Measurements from ENCODE around the gene ADAMTSL3. TPM values are rescaled to one million over a fixed set of nuclear protein-coding genes. Genes with fewer than 3 reads are reported as not detected.

The ADAMTSL3 gene
- total and polyA plus RNA-seq, 2 donors (not counting 1 experiment from before 2014, with no cell fraction given): 0.01 TPM; not detected in 1

GRCh38 chr15:83898361-83898760 lies 244.4 kb downstream of the ADAMTSL3 start:
- Histone ChIP-seq H3K27ac (ENCODE audit: low read length in 2 of 2) (no peak overlapping the region), H3K9ac (ENCODE audit: low read length) (no peak overlapping the region), H3K4me2 (replicated peaks; ENCODE audit: low read depth, low read length, poor library complexity, severe bottlenecking) (no peak overlapping the region), H4K20me1 (ENCODE audit: control insufficient read depth, insufficient read depth, low read length, poor library complexity, severe bottlenecking) (no peaks in the 10 kb centered on the region), H3K27me3 (replicated peaks in 1 of 4; ENCODE audit: control extremely low read depth in 1 of 4, control insufficient read depth in 3 of 4, insufficient read depth in 4 of 4, low read length in 3 of 4) (no peaks in the 10 kb centered on the region), H3K36me3 (replicated peaks in 1 of 2; ENCODE audit: control extremely low read depth in 1 of 2, control insufficient read depth in 1 of 2, extremely low read depth in 1 of 2, insufficient read depth in 2 of 2, low read length in 1 of 2) (no peaks in the 10 kb centered on the region), H3K9me3 (ENCODE audit: control extremely low read depth in 1 of 3, control insufficient read depth in 2 of 3, insufficient read depth in 1 of 3, low read length in 2 of 3) (peaks cover 0 to 6% (median 0%) of the 10 kb centered on the region in 3 donors), H3K4me1 (ENCODE audit: control insufficient read depth in 2 of 2, insufficient read depth in 2 of 2, low read length in 2 of 2) (no peaks in the 10 kb centered on the region), H3K79me2 (ENCODE audit: control insufficient read depth, insufficient read depth, low read length) (no peaks in the 10 kb centered on the region), H3K4me3 (ENCODE audit: control extremely low read depth in 1 of 5, extremely low read depth in 1 of 5, insufficient read depth in 1 of 5, low read depth in 2 of 5, low read length in 4 of 5) (no peak overlapping the region), H2AFZ (ENCODE audit: insufficient read depth, low read depth, low read length, poor library complexity, severe bottlenecking) (no peak overlapping the region)
- Mint-ChIP-seq H3K9me3 (ENCODE audit: insufficient read depth) (no peaks in the 10 kb centered on the region), H3K4me1 (no peaks in the 10 kb centered on the region), H3K27me3 (no peaks in the 10 kb centered on the region), H3K4me3 (no peak overlapping the region), H3K27ac (no peak overlapping the region)
- TF ChIP-seq CTCF (IDR thresholded peaks at IDR 0.05) (no peak), EZH2 (IDR thresholded peaks at IDR 0.05; ENCODE audit: borderline replicate concordance, insufficient read depth, low read depth, low read length, poor library complexity, severe bottlenecking) (no peak)
- intact Hi-C loops (cut with micrococcal nuclease): no loop called here
- ATAC-seq (ENCODE audit: low read depth): no peak
- CTCF ChIA-PET: no interaction called here
- WGBS (ENCODE audit: insufficient coverage): no CpG with 5 or more reads among the region's 2 CpGs
- DNase-seq: no peak
- POLR2A ChIA-PET: no interaction called here

GRCh38 chr15:83899670-83900069 lies 245.7 kb downstream of the ADAMTSL3 start:
- ChIA-PET POLR2A (no interaction called here), CTCF (no interaction called here)
- TF ChIP-seq EZH2 (IDR thresholded peaks at IDR 0.05; ENCODE audit: borderline replicate concordance, insufficient read depth, low read depth, low read length, poor library complexity, severe bottlenecking): no peak
- TF ChIP-seq CTCF (IDR thresholded peaks at IDR 0.05): no peak
- no peak overlapping the region for H3K27ac ChIP-seq (ENCODE audit: low read length in 2 of 2)
- DNase-seq (no peak), ATAC-seq (ENCODE audit: low read depth) (no peak)
- H4K20me1 ChIP-seq (ENCODE audit: control insufficient read depth, insufficient read depth, low read length, poor library complexity, severe bottlenecking): no peaks in the 10 kb centered on the region
- H3K4me1 ChIP-seq (ENCODE audit: control insufficient read depth in 2 of 2, insufficient read depth in 2 of 2, low read length in 2 of 2): no peaks in the 10 kb centered on the region
- peaks cover 0 to 6% (median 0%) of the 10 kb centered on the region in 3 donors for H3K9me3 ChIP-seq (ENCODE audit: control extremely low read depth in 1 of 3, control insufficient read depth in 2 of 3, insufficient read depth in 1 of 3, low read length in 2 of 3)
- Mint-ChIP-seq H3K27ac (no peak overlapping the region), H3K27me3 (no peaks in the 10 kb centered on the region), H3K4me3 (no peak overlapping the region), H3K4me1 (no peaks in the 10 kb centered on the region), H3K9me3 (ENCODE audit: insufficient read depth) (no peaks in the 10 kb centered on the region)
- intact Hi-C loops (cut with micrococcal nuclease): no loop called here
- H3K4me2 ChIP-seq (replicated peaks; ENCODE audit: low read depth, low read length, poor library complexity, severe bottlenecking): no peak overlapping the region
- H3K4me3 ChIP-seq (ENCODE audit: control extremely low read depth in 1 of 5, extremely low read depth in 1 of 5, insufficient read depth in 1 of 5, low read depth in 2 of 5, low read length in 4 of 5): no peak overlapping the region
- H3K9ac ChIP-seq (ENCODE audit: low read length): no peak overlapping the region
- H3K27me3 ChIP-seq (replicated peaks in 1 of 4; ENCODE audit: control extremely low read depth in 1 of 4, control insufficient read depth in 3 of 4, insufficient read depth in 4 of 4, low read length in 3 of 4): no peaks in the 10 kb centered on the region
- no peaks in the 10 kb centered on the region for H3K79me2 ChIP-seq (ENCODE audit: control insufficient read depth, insufficient read depth, low read length)
- H2AFZ ChIP-seq (ENCODE audit: insufficient read depth, low read depth, low read length, poor library complexity, severe bottlenecking): no peak overlapping the region
- H3K36me3 ChIP-seq (replicated peaks in 1 of 2; ENCODE audit: control extremely low read depth in 1 of 2, control insufficient read depth in 1 of 2, extremely low read depth in 1 of 2, insufficient read depth in 2 of 2, low read length in 1 of 2): no peaks in the 10 kb centered on the region
- no CpG with 5 or more reads among the region's 2 CpGs for WGBS (ENCODE audit: insufficient coverage)
